Hematopoietic multipotent progenitor cell treated with erythropoietin and hydrocortisone succinate and interleukin-3 and kit ligand, for 15 days (in vitro differentiated cells): ENCODE results near the gene UQCRC1.

Source experiments
- DNase-seq: peaks from one replicate; pipeline ENCODE4 v3.0.0-alpha.2; 2015; ENCODE audit warnings: low spot score

Gene UQCRC1

DNA sequence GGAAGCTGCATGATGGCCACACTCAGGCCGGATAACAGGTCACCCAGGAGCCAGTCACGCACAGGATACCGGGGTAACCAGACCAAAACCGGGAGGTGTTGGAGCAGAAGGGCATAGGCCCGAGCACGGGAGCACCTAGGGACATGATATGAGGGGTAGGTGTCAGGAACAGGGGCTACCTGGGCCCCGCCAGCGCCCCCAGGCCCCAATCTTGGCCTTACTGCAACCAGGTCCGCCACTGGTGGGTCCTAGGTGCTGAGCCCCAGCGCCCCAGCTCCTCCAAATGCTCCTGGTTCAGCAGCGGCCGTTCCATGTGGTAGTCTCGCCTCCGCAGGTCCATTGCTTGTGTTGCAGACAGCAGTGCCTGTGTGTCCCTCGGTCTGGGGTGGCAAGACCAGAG lies 23.8 kb upstream of the UQCRC1 start:
- no peak for DNase-seq

DNA sequence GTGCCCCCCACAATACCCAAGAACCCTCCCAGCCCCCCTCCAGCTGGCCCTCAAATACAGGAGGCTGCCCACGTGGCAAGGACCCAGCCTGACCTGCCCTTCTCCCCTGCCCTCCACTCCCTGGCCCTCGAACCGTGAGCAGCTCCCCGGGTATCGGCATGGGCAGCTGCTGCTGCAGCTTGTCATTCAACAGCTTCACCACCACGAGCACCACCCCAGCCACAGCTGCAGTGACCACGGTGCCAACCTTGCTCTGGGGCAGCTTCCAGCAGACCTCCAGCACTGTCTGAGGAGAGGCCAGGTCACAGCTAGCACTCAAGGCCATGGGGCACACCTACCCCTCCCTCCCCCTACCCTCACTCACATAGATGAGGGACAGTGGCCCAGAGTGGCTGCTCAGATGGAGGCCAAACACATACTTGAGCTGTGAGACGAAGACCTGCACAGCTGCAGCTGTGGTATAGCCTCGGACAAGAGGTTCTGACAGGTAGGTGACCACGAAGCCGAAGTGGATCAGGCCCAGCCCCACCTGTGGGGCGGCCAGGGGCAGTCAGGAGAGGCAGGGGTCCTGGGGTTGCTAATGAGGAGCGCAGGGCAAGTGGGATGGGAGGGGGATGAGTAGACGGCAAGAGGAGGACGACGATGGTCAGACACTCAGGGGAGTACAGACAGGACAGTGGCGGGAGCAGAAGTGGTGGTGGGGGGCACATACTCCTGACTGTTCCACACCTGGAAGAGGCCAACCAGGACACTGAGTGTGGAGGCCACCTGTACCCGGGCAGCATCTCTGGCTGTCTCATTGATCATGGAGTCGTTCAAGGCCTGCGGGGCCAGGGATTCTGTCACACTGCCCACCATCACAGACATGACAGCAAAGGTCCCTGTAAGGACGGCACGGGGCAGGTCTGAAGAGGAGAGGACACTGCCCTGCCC lies 22.3 kb upstream of the UQCRC1 start:
- DNase-seq, result no peak

DNA sequence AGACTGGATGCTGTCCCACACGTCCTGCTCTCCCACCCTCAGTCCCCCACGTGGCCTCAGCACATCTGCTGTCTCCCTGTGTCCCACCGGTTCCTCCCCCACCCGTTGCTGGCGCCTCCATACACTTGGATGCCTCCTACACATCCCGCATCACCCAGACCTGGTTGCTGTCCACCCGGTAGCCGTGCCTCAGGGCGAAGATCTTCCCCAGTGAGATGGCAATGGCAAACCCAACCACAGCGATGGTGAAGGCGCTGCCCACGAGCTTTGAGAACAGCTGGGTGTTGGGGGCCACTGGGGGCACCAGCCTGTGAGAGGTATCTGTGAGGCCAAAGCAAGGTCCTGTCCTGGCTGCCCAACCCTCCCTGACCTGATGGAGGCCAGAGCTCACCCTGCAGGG lies 21.4 kb upstream of the UQCRC1 start:
- no peak for DNase-seq

DNA sequence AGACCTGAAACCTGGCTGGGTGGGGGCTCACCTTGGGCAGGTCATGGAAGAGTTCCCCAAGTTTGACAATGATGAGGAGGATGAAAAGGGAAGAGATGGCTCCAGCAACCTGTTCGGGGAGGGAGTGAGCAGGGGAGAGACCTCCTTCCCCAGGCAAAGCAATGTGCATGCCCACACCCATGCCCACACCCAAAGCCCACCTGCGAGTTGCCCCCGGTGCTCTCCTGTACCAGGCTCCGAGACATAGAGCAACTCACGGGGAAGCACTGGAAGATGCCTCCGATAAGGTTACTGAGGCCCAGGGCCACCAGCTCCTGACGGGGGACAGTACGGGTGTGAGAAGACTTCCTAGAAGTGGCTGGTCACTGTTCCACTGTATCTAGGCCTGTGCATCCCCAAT lies 21.0 kb upstream of the UQCRC1 start:
- DNase-seq, result no peak

DNA sequence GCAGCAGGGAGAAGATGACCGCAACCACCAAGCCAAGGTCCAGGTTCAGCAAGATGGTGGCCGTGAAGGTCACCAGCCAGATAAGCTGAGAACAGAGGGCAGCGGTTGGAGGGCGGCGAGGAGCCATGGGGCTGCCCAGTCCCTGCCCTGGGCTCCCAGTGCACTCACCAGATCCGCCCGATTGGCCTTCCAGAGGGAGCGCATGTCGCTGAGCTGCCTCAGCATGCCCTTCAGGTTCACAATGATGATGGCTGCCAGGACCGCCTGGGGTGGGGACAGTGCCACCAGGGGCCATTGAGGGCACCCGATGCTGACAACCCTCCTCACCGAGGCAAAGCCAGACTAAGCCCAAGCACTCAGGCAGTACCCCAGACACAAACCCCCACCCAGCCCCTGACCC lies 20.4 kb upstream of the UQCRC1 start:
- no peak for DNase-seq

DNA sequence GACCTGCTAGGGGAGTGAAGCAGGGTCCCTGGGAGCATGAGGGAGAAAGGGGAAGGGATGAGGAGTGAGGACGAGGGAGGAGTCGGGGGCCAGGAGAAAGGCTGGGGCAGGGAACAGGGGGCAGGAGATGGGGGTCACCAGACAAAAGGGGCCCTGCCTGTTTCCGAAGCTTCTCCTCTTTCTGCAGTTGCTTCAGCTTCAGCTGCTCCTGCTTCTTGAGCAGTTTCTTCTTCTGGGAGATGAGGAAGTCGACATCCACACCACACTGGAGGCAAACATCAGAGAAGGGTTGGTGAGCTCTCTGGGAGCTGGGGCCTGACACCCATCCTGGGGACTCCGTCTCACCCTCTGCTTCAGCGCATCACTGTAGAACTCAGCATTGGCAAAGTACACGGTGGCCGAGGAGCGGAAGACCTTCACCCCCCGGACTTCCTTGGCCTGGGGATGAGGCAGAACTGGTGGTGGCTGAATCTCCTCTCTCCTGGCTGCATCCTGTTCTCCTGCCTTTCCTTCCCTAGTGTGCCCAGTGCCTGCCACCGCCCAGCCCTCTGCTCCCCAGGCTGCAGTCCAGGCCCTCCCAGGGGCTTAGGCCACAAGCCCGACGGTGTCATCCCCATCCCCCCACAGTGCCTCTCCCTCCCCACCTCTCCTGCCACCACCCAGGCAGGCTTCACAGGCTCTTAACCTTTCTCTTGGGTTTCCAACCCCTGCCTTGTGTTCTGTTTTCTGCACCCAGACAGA lies 19.0 kb upstream of the UQCRC1 start:
- no peak for DNase-seq

DNA sequence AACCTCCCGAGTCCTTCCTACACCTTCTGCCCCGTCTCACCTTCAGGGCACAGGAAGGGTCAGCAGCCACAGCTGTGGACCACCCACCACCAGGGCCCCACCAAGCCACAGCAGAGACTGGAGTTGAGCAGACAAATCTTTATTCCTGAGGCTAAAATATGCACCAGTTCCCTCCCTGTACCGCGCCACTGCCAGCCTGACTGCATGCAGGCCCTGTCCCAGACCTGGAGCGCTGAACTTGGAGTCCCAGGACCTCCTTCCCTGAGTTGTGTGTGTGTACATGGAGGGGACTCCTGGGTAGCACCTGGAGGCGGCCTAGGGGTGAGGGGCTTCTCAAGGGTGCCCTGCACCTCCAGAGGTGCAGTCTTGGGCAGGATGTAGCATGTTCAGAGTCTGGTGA lies 16.2 kb upstream of the UQCRC1 start:
- no peak for DNase-seq

DNA sequence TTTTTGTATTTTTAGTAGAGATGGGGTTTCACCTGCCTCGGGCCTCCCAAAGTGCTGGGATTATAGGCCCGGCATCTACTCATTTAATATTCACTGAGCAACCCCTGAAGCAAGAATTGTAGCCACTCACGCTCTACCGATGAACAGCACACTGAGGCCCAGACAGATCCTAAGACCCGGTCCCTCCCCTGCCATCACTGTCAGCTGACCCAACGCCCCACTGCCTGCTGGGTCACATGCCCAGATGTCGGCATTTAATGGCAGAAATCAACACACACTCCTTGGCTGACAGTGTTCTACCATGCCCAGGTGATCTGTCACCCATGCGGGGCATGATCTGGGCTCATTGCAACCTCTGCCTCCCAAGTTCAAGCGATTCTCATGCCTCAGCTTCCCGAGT lies 15.3 kb upstream of the UQCRC1 start:
- no peak for DNase-seq

DNA sequence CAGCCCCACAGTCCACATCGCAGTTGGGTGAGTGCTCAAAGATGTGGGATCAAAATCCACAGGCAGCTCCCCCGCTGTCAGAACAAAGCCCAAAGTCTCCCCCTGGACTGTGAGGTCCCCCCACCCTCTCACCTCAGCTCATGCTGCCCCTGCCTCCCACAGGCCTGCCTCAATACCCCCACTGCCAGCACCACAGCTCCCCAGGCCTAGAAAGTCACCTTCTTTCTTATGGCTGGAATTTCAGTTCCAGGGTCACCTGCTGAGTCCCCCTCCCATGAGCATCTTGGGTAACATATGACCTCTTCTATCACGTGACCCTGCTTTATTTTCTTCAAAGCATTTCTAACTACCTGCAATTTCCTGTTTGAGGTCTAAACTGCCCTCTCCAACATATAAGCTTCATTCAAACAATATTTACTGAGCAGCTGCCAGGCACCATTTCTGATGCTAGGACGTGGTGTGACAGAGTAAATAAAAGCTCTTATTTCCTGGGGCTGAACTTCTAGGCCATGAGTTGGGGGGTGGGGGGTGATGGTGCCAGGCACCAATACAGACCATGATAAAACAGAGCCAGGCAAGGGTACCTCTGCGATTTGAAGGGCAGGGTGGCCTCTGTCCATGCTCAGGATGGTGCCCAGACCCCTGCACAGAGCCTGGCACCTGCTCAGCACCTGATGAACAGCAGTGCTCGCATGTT lies 14.6 kb upstream of the UQCRC1 start:
- no peak for DNase-seq

DNA sequence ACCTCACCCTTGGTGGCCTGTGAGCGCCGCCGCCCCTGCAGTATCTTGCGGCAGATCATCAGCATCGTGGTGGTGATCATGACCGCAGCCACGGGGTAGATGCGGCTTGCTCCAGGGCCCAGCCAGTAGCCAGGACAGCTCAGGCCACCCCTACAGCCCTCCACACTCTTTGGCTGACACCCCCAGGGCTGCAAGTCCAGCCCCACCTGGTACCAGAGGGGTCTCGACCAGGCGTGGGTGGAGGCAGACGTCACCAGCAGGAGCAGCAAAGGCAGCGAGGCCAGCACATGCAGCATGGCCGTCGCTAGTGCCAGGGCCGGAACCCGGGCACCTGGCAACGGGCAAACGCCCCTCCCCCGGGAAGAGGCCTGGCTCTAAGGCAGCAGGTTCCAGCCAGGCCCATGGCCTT lies 12.0 kb upstream of the UQCRC1 start, which contains the start of gene TMEM89:
TMEM89 (minus strand) TSS at position 309 of the 409 bp plus-strand sequence; CDS start at position 296, 13 bp downstream.
- no peak for DNase-seq

DNA sequence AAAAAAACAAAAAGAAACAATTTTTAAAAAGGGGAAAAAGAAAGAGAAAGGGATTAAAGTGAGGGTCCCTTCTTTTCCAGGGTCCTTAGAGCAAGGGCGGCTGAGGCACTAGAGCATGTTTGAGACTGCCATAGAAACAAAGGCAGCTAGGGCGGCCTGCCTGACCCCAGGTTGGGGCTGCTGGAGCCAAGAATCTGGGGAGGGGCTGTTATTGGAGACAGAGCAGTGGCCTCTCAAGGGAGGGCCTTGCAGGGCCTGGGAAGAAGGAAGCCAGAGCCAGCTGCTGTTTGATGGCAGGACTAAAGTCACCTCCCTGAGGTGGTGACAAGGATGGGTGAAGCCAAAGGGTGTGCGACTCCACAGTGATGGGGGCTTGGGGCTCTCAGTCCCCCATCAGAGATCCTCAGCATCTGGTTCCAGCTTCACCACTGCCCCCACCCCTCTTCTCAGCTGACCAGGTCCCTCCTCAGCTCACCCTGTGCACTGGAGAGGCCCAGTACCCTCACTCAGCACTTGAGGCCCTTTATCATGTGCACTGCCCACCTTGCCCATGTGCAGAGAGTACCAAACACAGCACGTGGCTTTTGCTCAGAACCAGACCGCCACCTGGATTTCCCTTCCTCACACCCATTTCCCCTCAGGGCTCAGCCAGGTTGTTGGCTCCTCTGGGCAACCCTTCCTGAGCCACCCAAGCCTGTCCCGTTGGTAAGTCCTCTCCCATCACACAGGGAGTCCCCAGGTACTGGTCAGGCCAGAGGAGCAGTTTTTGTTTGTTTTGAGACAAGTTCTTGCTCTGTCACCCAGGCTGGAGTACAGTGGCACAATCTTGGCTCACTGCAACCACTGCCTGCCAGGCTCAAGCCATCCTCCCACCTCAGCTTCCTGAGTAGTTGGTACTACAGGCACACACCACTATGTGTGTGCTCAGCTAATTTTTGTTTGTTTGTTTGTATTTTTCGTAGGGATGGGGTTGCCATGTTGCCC lies 10.4 kb upstream of the UQCRC1 start:
- DNase-seq, result no peak

DNA sequence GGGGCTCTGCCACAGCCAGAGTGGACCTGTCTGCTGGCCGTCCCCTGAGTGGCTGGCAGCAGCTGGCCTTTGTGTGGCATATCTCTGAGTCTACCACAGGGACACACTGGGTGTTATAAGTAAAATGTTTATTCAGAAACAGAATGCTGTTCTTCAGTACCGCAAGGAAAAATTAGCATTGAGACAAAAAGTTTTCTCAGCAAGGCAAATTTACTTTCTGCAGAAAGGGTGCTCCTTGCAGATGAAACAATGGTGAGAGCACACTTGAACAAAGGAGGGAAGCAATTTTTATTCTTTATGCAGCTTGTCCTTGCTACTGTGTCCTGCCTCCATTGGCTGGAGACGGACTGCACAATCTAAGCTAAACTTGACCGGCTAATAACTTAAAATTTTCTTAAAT lies 8.1 kb upstream of the UQCRC1 start:
- no peak for DNase-seq

DNA sequence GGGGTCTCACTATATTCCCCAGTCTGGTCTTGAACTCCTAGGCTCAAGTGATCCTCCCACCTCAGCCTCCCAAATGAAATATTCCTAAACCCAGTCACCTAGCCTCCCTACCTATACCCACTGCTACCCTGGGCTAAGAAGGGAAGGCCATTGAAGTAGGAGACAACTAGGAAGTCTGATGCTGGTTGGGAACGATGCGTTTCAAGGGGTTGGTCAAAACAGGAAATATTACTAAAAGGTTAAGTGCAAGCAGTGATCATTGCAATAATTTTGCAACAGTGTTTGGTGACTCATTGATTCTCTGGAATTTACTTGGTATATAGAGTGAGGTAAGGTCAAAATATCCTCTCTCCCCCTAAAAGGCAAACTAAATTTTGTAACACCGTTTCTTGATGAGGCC lies 4.6 kb upstream of the UQCRC1 start:
- no peak for DNase-seq

DNA sequence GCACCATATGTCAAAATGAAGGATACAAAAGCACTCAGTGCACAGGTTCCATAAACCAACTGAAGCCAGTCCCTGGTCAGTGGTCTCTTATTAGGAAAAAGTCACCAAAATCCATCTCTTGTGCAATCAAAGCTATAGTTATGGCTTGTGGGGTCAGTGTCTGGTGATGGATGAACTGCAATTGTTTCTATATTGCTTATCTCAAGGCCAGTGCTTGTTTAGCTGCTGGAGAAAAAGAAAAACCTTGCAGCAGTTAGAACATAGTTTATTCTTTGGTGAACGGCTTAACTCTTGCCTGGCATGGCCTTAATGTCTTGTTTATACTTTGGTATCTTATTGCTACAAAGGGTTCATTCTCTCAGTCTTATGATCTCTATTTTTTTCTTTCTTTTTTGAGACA lies 2.9 kb upstream of the UQCRC1 start:
- DNase-seq, result no peak

DNA sequence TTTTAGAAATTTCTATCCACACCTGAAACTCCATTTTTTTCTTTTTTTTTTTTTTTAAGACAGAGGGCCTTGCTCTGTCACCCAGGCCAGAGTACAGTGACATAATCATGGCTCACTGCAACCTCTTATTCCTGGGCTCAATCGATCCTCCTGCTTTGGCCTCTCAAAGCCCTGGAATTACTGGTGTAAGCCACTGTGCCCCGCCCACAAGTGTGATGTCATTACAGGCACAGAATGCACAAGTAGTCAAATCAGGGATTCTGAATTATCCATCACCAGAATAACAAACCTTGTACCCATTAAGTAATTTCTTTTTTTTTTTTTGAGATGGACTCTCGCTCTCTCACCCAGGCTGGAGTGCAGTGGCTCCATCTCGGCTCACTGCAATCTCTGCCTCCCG lies 1.9 kb downstream of the UQCRC1 start:
- peak; percentile 14 for DNase-seq

DNA sequence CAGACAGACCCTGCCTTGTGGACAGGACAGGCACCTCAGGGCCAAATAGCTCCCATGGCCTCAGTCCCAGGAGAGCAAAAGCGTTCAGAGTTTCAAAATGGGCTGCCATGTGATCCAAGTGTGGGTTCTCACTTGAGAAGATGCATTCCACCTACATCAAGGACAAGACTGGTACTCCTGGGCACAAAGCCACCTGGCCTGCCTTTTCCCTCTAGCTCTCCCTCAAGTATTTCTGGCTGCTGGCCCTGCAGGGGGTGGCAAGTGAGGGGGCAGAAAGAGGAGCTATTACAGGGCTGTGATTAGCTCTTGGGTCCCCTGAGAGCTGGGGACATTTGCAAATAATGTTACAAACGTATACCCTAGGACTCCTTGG lies 7.8 kb downstream of the UQCRC1 start:
- DNase-seq, result no peak

DNA sequence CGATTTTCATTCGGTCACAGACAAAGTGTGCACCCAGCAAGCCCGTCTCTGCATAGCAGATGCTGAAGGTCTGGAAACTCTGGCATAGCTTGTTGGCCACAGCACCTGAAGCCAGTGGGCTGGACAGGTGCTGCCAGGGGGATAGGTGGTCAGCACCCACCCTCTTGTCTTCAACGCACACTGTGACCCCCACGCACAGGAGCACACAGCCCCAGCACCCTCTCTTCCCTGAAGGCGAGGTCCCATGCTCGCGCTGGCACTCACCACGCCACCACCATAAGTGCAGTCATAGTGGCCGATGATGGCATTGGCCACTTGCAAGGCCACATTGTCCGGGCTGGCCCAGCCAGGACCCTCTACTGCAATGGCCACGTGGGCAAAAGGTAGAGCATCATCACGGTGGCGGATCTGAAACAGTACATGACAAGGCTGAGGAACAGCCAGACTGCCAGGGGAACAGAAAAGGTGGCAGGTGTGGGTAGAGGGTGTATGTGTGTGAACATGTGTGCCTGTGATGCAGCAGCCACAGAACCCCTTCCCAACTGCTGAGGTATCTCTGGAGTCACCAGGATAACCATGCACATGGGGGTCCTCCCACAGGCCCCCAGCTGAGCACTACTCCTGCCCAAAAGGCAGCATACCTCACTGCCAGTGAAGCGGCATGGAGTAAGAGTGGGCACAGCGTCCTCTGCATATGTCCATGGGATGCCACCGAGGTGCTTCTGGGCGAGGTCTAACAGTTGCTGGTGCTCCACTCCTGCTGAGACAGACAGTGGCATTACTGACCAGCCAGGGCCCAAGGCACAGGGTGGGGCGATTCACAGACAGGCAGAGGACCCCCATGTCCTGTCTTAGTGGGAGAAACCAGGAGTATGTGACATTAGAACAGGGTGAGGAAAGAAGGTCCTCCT lies 8.5 kb downstream of the UQCRC1 start:
- DNase-seq, result no peak

DNA sequence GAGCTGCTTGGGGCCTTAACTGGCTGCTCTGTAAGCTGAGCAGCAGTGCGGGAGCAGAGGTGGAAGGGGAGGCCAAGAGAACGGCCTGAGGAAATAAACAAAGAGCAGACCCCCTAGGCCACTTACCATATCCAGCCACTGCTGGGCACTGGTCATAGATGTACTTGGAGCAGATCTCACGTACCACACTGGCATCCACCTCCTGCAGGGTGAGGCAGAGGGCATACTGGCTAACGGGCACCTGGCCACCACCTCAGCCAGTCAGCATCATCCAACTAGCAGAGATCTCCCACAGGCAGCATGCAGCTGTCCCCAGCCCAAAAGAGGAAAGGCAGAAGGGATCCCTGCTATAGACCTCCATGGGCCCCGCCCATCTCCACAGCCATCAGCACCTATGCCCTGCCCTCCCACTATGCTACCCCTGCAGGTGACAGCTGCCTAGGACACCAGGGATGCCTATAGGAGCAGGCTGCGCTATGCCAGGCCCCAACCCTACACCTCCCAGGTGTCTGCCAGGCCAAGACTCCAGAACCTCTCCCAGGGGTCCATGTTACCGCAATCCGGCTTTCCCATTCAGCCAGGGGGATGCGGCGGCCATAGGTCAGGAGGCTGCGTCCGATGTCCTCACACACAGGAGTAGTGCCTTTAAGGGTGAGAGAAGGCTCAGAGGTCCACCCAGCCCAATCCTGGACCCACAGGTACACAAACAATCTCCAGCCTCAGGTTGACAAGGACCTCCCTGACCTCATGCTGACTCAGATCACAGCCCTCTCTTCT lies 9.7 kb downstream of the UQCRC1 start:
- DNase-seq, result no peak

DNA sequence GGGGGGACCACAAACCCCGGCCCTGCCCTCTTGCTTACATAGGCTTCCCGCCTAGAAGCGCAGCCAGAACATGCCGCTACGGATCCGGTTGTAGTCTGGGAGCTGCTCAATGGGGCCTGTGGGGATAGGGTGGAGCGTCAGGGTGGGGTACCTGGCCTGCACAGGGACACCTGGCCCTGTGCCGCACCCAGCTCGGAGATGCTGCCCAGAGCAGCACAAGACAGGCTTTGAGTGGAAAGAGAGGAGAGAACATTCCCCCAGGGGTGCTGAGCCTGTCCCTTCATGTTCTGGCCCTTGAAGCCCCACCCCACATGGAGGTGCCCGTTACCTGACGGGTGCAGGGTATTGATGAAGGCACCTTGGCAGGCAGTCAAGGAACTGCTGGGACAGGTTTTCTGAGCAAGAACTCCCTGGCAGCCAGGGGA lies 10.4 kb downstream of the UQCRC1 start:
- DNase-seq, result no peak
